Activated naive CD4-positive, alpha-beta T cell treated with anti-CD3 and anti-CD28 coated beads for 36 hours (primary cell): ENCODE measurements around the gene RNF133. TPM values are rescaled to one million over a fixed set of nuclear protein-coding genes. Genes with fewer than 3 reads are reported as not detected.

Source experiments
- CTCF ChIA-PET: fragments of 350-600 bp; sonication (Branson Sonifier 250); formaldehyde crosslinking; loops from one replicate; lab custom pipeline; 2021; ENCODE audit warnings: antibody characterized with exemption; lab: Charles Lee
- DNase-seq: peaks from one replicate; pipeline ENCODE4 v3.0.0-alpha.2; 2020
- H3K27ac Mint-ChIP-seq: one replicate; pipeline ENCODE4 v1.8.0; 2021; ENCODE audit warnings: mild to moderate bottlenecking, mixed read lengths
- H3K27me3 Mint-ChIP-seq: one replicate; pipeline ENCODE4 v1.8.0; 2021; ENCODE audit warnings: low read depth, mixed read lengths
- H3K36me3 Mint-ChIP-seq: one replicate; pipeline ENCODE4 v1.8.0; 2021; ENCODE audit warnings: low read depth, mixed read lengths
- H3K4me1 Mint-ChIP-seq: one replicate; pipeline ENCODE4 v1.8.0; 2021; ENCODE audit warnings: low read depth, mixed read lengths
- H3K4me3 Mint-ChIP-seq: one replicate; pipeline ENCODE4 v1.8.0; 2021; ENCODE audit warnings: mild to moderate bottlenecking, moderate library complexity, mixed read lengths
- H3K9me3 Mint-ChIP-seq: one replicate; pipeline ENCODE4 v1.8.0; 2021; ENCODE audit warnings: mixed read lengths
- intact Hi-C: fragments of 100-400 bp; cut with micrococcal nuclease; formaldehyde crosslinking; loops from one replicate; pipeline ENCODE4 v1.15.1; 2023
- total RNA-seq, 2 experiments: library from RNA; stranded (reverse); gene quantifications; one replicate each; pipeline ENCODE4 v1.2.3, GENCODE V29; 2021

The RNF133 gene
- total RNA-seq, 2 experiments from 2014 or later: not detected

DNA sequence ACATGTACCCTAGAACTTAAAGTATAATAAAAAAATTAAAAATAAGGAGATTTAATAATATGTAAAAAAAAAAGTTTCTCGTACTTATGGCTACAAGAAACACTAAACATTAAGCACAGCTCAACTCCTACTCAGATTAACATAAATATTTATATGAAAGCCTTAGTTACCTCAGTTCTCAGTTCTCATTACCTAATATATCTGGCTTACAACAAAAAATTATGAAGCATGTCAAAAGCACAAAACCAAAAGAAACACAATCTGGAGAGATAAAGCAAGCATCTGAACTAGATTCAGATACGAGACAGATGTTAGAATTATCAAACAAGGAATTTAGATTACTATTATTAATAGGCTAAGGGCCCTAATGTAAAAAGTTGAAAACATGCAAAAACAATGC is 40.1 kb downstream of the RNF133 start:
- Mint-ChIP-seq H3K9me3 (peaks cover 4% of the 10 kb centered on the region), H3K4me1 (no peaks in the 10 kb centered on the region), H3K27ac (no peak overlapping the region), H3K27me3 (no peaks in the 10 kb centered on the region), H3K4me3 (no peak overlapping the region), H3K36me3 (no peaks in the 10 kb centered on the region)
- intact Hi-C loops: no loop called here
- no peak for DNase-seq
- CTCF ChIA-PET: no interaction called here

DNA sequence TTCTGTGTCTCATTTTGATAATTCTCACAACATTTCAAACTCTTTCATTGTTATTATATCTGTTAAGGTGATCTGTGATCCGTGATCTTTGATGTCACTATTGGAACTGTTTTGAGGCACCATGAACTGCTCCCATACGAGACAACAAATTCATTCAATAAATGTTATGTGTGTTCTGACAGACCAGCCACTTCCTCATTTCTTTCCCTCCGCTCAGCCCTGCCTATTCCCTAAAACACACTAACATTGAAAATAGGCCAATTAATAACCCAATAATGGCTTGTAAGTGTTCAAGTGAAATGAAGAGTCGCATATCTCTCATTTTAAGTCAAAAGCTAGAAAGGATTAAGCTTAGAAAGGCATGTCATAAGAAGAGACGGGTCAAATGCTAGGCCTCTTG is 45.2 kb downstream of the RNF133 start:
- H3K36me3 Mint-ChIP-seq: no peaks in the 10 kb centered on the region
- intact Hi-C loops: no loop called here
- CTCF ChIA-PET: no interaction called here
- H3K9me3 Mint-ChIP-seq: peaks cover 2% of the 10 kb centered on the region
- H3K27ac Mint-ChIP-seq: no peak overlapping the region
- no peaks in the 10 kb centered on the region for H3K4me1 Mint-ChIP-seq
- H3K4me3 Mint-ChIP-seq: no peak overlapping the region
- no peaks in the 10 kb centered on the region for H3K27me3 Mint-ChIP-seq
- no peak for DNase-seq

DNA sequence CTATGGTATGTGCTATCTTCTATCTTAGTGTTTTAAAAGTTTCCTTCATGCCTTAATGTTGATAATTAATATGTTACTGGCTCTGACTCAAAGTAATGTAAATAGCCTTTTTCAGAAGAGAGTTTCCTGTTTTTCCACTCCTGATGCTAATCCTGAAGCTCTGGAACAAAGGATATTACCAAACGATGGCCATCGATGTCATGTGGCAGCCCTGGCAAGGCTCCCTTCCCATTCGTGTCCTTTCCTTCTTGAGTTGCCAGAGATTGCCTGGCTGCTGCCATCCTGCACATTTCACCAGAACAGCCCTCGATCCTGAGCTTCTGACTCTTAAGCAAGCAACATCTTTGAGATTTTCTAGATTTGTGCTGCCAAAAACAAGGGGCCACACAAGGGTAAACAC is 46.0 kb downstream of the RNF133 start:
- H3K4me3 Mint-ChIP-seq: no peak overlapping the region
- H3K9me3 Mint-ChIP-seq: peaks cover 4% of the 10 kb centered on the region
- CTCF ChIA-PET: interaction anchor here (0.6 kb wide), 1 partner anchor 800 kb away, joined by 3 read pairs; no protein-coding TSS in a partner anchor
- intact Hi-C loops: no loop called here
- no peaks in the 10 kb centered on the region for H3K4me1 Mint-ChIP-seq
- DNase-seq: no peak
- no peaks in the 10 kb centered on the region for H3K36me3 Mint-ChIP-seq
- H3K27ac Mint-ChIP-seq: no peak overlapping the region
- no peaks in the 10 kb centered on the region for H3K27me3 Mint-ChIP-seq

DNA sequence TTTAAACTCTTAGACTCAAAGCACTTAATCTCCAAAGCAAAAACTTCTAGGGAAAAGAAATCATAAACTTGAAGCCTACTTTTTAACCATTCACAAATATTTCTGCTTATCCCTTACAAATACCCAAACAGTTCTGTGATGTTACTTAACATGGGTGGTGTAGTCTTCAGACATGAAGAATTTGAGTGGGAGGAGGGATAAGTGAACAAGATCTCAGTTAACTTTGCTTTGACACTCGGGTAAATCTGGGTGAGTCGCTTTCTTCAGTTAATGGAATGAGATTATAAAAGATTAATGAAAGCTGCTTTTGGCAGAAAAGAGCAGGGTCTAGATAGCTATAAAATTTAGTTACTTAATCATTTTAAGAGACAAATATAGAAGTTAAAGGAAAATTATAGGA is 47.5 kb downstream of the RNF133 start:
- peaks cover 1% of the 10 kb centered on the region for H3K9me3 Mint-ChIP-seq
- no peaks in the 10 kb centered on the region for H3K36me3 Mint-ChIP-seq
- H3K27me3 Mint-ChIP-seq: no peaks in the 10 kb centered on the region
- DNase-seq: no peak
- H3K27ac Mint-ChIP-seq: no peak overlapping the region
- no peaks in the 10 kb centered on the region for H3K4me1 Mint-ChIP-seq
- H3K4me3 Mint-ChIP-seq: no peak overlapping the region
- intact Hi-C loops: no loop called here
- CTCF ChIA-PET: no interaction called here

Other genes with a start within 250 kb of the RNF133 start
- gene RNF148, start 3.8 kb upstream of the RNF133 start, total RNA-seq: not detected
- not detected for gene CADPS2, start 187.3 kb upstream of the RNF133 start, total RNA-seq